NK-92 treated with Interleukin-12 subunit alpha and Interleukin-12 subunit beta, amount 100 ng/mL, for 24 hours (cell line): ENCODE results near the gene PPP1R3G.

Source experiments
- DNase-seq: peaks from one replicate; lab custom pipeline; 2025; lab: John Stamatoyannopoulos, UW

The PPP1R3G gene

GRCh38 chr6:5072440-5072839, 12.7 kb upstream of the PPP1R3G start:
- no peak for DNase-seq

- no peak for DNase-seq
Measured at GRCh38 chr6:5073992-5074391, 11.1 kb upstream of the PPP1R3G start.

GRCh38 chr6:5076931-5077330, 8.2 kb upstream of the PPP1R3G start:
- no peak for DNase-seq

- DNase-seq: no peak
Measured at GRCh38 chr6:5078121-5078669, 6.9 kb upstream of the PPP1R3G start.

- no peak for DNase-seq
Measured at GRCh38 chr6:5079692-5080091, 5.4 kb upstream of the PPP1R3G start.

GRCh38 chr6:5080574-5080973, 4.6 kb upstream of the PPP1R3G start:
- DNase-seq: no peak

- DNase-seq: no peak
Measured at GRCh38 chr6:5081182-5081581, 4.0 kb upstream of the PPP1R3G start.

GRCh38 chr6:5081955-5082354, 3.2 kb upstream of the PPP1R3G start:
- DNase-seq: no peak

GRCh38 chr6:5082487-5083306, 2.4 kb upstream of the PPP1R3G start:
- no peak for DNase-seq

GRCh38 chr6:5083307-5083583, 1.9 kb upstream of the PPP1R3G start:
- no peak for DNase-seq

GRCh38 chr6:5083813-5084359, 1.3 kb upstream of the PPP1R3G start:
- DNase-seq: no peak

- DNase-seq: no peak
Measured at GRCh38 chr6:5084360-5084780, 771 bp upstream of the PPP1R3G start.

- DNase-seq: no peak
Measured at GRCh38 chr6:5085648-5086293, 630 bp downstream of the PPP1R3G start.

- DNase-seq: no peak
Measured at GRCh38 chr6:5086294-5086890, 1.3 kb downstream of the PPP1R3G start.

GRCh38 chr6:5087389-5087788, 2.2 kb downstream of the PPP1R3G start:
- DNase-seq: no peak

- DNase-seq: no peak
Measured at GRCh38 chr6:5088780-5089179, 3.6 kb downstream of the PPP1R3G start.

GRCh38 chr6:5089481-5090438, 4.6 kb downstream of the PPP1R3G start:
- no peak for DNase-seq

- no peak for DNase-seq
Measured at GRCh38 chr6:5090603-5091002, 5.5 kb downstream of the PPP1R3G start.

GRCh38 chr6:5091210-5092069, 6.3 kb downstream of the PPP1R3G start:
- DNase-seq: no peak

- no peak for DNase-seq
Measured at GRCh38 chr6:5093231-5094015, 8.3 kb downstream of the PPP1R3G start.
